ENCODE measurements around the gene FSTL1.

Gene FSTL1

GRCh38 chr3:120496278-120497002 lies 45.6 kb upstream of the FSTL1 start:
- DNase-seq = no peak
- Histone ChIP-seq H3K4me3 (no peak overlapping the region), H3K4me1 (peaks cover 0 to 34% (median 14%) of the 10 kb centered on the region in 4 donors), H3K27me3 (no peaks in the 10 kb centered on the region), H3K36me3 (no peaks in the 10 kb centered on the region), H3K27ac (peak overlapping the region; percentile 31 to 51), H3K9me3 (peaks cover 0 to 5% (median 0%) of the 10 kb centered on the region in 3 donors)
- TF ChIP-seq CTCF (IDR thresholded peaks at IDR 0.05) = no peak
- intact Hi-C loops (cut with DNase I; ENCODE audit: low total_unique reads) = loop anchor here (10.0 kb wide), 1 partner anchor 152 kb away; the partner anchor contains the start of gene LRRC58

GRCh38 chr3:120495809-120496208 lies 45.0 kb upstream of the FSTL1 start:
- intact Hi-C loops (cut with DNase I; ENCODE audit: low total_unique reads) = loop anchor here (10.0 kb wide), 1 partner anchor 151 kb away; the partner anchor contains the start of gene LRRC58
- Histone ChIP-seq H3K4me3 (no peak overlapping the region), H3K27me3 (no peaks in the 10 kb centered on the region), H3K4me1 (peaks cover 0 to 34% (median 14%) of the 10 kb centered on the region in 4 donors), H3K9me3 (peaks cover 0 to 5% (median 0%) of the 10 kb centered on the region in 3 donors), H3K36me3 (no peaks in the 10 kb centered on the region), H3K27ac (peak overlapping the region in 1 of 2 donors; percentile 51)
- no peak for TF ChIP-seq CTCF (IDR thresholded peaks at IDR 0.05)
- DNase-seq = no peak

- H3K36me3 ChIP-seq = no peaks in the 10 kb centered on the region
- no peak overlapping the region for H3K4me3 ChIP-seq
- no peaks in the 10 kb centered on the region for H3K27me3 ChIP-seq
- peaks cover 0 to 5% (median 0%) of the 10 kb centered on the region in 3 donors for H3K9me3 ChIP-seq
- no peak for TF ChIP-seq CTCF (IDR thresholded peaks at IDR 0.05)
- H3K27ac ChIP-seq = no peak overlapping the region
- H3K4me1 ChIP-seq = peaks cover 0 to 23% (median 5%) of the 10 kb centered on the region in 4 donors
- intact Hi-C loops (cut with DNase I; ENCODE audit: low total_unique reads) = loop anchor here (5.0 to 10.0 kb wide), 2 partner anchors 35 to 147 kb away; partner anchors contain the start of gene LRRC58
- DNase-seq = no peak
Observed at GRCh38 chr3:120492103-120492502, 41.3 kb upstream of the FSTL1 start.

- intact Hi-C loops (cut with DNase I; ENCODE audit: low total_unique reads) = no loop called here
- H3K4me3 ChIP-seq = no peak overlapping the region
- peaks cover 0 to 21% (median 5%) of the 10 kb centered on the region in 4 donors for H3K4me1 ChIP-seq
- H3K36me3 ChIP-seq = no peaks in the 10 kb centered on the region
- TF ChIP-seq CTCF (IDR thresholded peaks at IDR 0.05) = no peak
- DNase-seq = no peak
- no peak overlapping the region for H3K27ac ChIP-seq
- H3K9me3 ChIP-seq = no peaks in the 10 kb centered on the region
- no peaks in the 10 kb centered on the region for H3K27me3 ChIP-seq
Observed at GRCh38 chr3:120489421-120489820, 38.6 kb upstream of the FSTL1 start.

- Histone ChIP-seq H3K36me3 (no peaks in the 10 kb centered on the region), H3K4me3 (no peak overlapping the region), H3K27me3 (no peaks in the 10 kb centered on the region), H3K27ac (peak overlapping the region in 1 of 2 donors; percentile 28), H3K9me3 (no peaks in the 10 kb centered on the region), H3K4me1 (peaks cover 0 to 21% (median 5%) of the 10 kb centered on the region in 4 donors)
- no peak for DNase-seq
- no peak for TF ChIP-seq CTCF (IDR thresholded peaks at IDR 0.05)
- intact Hi-C loops (cut with DNase I; ENCODE audit: low total_unique reads) = no loop called here
Observed at GRCh38 chr3:120488296-120488695, 37.5 kb upstream of the FSTL1 start.
